Thyroid gland (tissue), 4 donors: ENCODE results near the gene INO80.

Experiments used
- POLR2A ChIP-seq, 2 donors: fragments of 450-650 bp; IDR thresholded peaks; one replicate each; pipeline ENCODE4 v1.6.1; 2017; ENCODE audit warnings: antibody characterized with exemption in 2 of 2, mild to moderate bottlenecking in 2 of 2, moderate library complexity in 1 of 2
- TF ChIP-seq, protein P1 (sequence below), 6 experiments: fragments of 200-600 bp in 3 of 6; fragments of 450-650 bp in 3 of 6; sonication (generic) in 3 of 6; IDR thresholded peaks; one replicate each; pipeline ENCODE4 v1.5.1; 2016 to 2019; ENCODE audit warnings: antibody characterized with exemption in 6 of 6, mild to moderate bottlenecking in 2 of 6, inconsistent platforms in 1 of 6, moderate library complexity in 1 of 6

DNA sequence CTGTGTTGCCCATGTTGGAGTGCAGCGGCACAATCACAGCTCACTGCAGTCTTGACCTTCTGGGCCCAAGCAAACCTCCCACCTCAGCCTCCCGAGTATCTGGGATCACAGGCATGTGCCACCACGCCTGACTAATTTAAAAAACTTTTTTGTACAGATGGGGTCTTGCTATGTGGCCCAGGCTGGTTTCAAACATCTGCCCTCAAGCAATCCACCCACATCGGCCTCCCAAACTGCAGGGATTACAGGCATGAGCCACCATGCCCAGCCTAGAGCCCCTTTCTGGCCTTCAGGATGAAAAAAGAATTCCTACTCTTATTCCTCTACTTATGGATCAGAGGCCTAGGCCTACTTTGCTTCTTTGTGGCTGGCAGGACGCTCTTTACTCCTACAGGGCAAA lies 123.3 kb downstream of the INO80 start:
- TF ChIP-seq, protein P1, sequence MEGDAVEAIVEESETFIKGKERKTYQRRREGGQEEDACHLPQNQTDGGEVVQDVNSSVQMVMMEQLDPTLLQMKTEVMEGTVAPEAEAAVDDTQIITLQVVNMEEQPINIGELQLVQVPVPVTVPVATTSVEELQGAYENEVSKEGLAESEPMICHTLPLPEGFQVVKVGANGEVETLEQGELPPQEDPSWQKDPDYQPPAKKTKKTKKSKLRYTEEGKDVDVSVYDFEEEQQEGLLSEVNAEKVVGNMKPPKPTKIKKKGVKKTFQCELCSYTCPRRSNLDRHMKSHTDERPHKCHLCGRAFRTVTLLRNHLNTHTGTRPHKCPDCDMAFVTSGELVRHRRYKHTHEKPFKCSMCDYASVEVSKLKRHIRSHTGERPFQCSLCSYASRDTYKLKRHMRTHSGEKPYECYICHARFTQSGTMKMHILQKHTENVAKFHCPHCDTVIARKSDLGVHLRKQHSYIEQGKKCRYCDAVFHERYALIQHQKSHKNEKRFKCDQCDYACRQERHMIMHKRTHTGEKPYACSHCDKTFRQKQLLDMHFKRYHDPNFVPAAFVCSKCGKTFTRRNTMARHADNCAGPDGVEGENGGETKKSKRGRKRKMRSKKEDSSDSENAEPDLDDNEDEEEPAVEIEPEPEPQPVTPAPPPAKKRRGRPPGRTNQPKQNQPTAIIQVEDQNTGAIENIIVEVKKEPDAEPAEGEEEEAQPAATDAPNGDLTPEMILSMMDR (IDR thresholded peaks at IDR 0.05) = no peak
- no peak for TF ChIP-seq POLR2A (IDR thresholded peaks at IDR 0.05)
